Measurements from ENCODE around the gene ATRN. TPM values are rescaled to one million over a fixed set of nuclear protein-coding genes. Genes with fewer than 3 reads are reported as not detected.

The ATRN gene
- total RNA-seq, 6 donors from 2014 or later = 13.6 to 39.5 (median 27.0) TPM

GRCh38 chr20:3621111-3621510 is 150.3 kb downstream of the ATRN start:
- no peak overlapping the region for H3K4me3 ChIP-seq
- peaks cover 0 to 4% (median 1%) of the 10 kb centered on the region in 4 donors for H3K36me3 ChIP-seq
- peaks cover 0 to 5% (median 3%) of the 10 kb centered on the region in 4 donors for H3K4me1 ChIP-seq
- ATAC-seq (ENCODE audit: low FRiP score in 2 of 2) (no peak), DNase-seq (no peak)
- WGBS, 2 donors = 94 to 98% methylated on average over 8 of the region's 8 CpGs
- H3K27me3 ChIP-seq = no peaks in the 10 kb centered on the region
- no peaks in the 10 kb centered on the region for H3K9me3 ChIP-seq
- TF ChIP-seq, protein P1, sequence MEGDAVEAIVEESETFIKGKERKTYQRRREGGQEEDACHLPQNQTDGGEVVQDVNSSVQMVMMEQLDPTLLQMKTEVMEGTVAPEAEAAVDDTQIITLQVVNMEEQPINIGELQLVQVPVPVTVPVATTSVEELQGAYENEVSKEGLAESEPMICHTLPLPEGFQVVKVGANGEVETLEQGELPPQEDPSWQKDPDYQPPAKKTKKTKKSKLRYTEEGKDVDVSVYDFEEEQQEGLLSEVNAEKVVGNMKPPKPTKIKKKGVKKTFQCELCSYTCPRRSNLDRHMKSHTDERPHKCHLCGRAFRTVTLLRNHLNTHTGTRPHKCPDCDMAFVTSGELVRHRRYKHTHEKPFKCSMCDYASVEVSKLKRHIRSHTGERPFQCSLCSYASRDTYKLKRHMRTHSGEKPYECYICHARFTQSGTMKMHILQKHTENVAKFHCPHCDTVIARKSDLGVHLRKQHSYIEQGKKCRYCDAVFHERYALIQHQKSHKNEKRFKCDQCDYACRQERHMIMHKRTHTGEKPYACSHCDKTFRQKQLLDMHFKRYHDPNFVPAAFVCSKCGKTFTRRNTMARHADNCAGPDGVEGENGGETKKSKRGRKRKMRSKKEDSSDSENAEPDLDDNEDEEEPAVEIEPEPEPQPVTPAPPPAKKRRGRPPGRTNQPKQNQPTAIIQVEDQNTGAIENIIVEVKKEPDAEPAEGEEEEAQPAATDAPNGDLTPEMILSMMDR (IDR thresholded peaks at IDR 0.05) = no peak
- TF ChIP-seq EP300 (IDR thresholded peaks at IDR 0.05) (no peak), POLR2A (IDR thresholded peaks at IDR 0.05) (no peak), POLR2AphosphoS5 (IDR thresholded peaks at IDR 0.05) (no peak)
- H3K27ac ChIP-seq = no peak overlapping the region

GRCh38 chr20:3622406-3622805 is 151.6 kb downstream of the ATRN start:
- TF ChIP-seq POLR2AphosphoS5 (IDR thresholded peaks at IDR 0.05) = no peak
- no peak for TF ChIP-seq POLR2A (IDR thresholded peaks at IDR 0.05)
- no peak for TF ChIP-seq EP300 (IDR thresholded peaks at IDR 0.05)
- TF ChIP-seq, protein P1 (IDR thresholded peaks at IDR 0.05) = no peak
- Histone ChIP-seq H3K4me1 (no peaks in the 10 kb centered on the region), H3K4me3 (no peak overlapping the region), H3K27me3 (no peaks in the 10 kb centered on the region), H3K27ac (no peak overlapping the region), H3K9me3 (no peaks in the 10 kb centered on the region), H3K36me3 (peaks cover 0 to 9% (median 4%) of the 10 kb centered on the region in 4 donors)
- ATAC-seq (ENCODE audit: low FRiP score in 2 of 2) = no peak
- WGBS, 2 donors = 87% methylated on average over 4 of the region's 4 CpGs
- DNase-seq = no peak

GRCh38 chr20:3627476-3627875 is 156.7 kb downstream of the ATRN start:
- TF ChIP-seq, protein P1 (IDR thresholded peaks at IDR 0.05) = no peak
- TF ChIP-seq EP300 (IDR thresholded peaks at IDR 0.05) (no peak), POLR2A (IDR thresholded peaks at IDR 0.05) (no peak), POLR2AphosphoS5 (IDR thresholded peaks at IDR 0.05) (no peak)
- H3K4me1 ChIP-seq = no peaks in the 10 kb centered on the region
- DNase-seq = no peak
- H3K9me3 ChIP-seq = no peaks in the 10 kb centered on the region
- H3K27ac ChIP-seq = no peak overlapping the region
- H3K4me3 ChIP-seq = no peak overlapping the region
- peaks cover 0 to 15% (median 6%) of the 10 kb centered on the region in 4 donors for H3K36me3 ChIP-seq
- no peak for ATAC-seq (ENCODE audit: low FRiP score in 2 of 2)
- WGBS, 2 donors = 84 to 85% methylated on average over 2 of the region's 2 CpGs
- no peaks in the 10 kb centered on the region for H3K27me3 ChIP-seq

DNA sequence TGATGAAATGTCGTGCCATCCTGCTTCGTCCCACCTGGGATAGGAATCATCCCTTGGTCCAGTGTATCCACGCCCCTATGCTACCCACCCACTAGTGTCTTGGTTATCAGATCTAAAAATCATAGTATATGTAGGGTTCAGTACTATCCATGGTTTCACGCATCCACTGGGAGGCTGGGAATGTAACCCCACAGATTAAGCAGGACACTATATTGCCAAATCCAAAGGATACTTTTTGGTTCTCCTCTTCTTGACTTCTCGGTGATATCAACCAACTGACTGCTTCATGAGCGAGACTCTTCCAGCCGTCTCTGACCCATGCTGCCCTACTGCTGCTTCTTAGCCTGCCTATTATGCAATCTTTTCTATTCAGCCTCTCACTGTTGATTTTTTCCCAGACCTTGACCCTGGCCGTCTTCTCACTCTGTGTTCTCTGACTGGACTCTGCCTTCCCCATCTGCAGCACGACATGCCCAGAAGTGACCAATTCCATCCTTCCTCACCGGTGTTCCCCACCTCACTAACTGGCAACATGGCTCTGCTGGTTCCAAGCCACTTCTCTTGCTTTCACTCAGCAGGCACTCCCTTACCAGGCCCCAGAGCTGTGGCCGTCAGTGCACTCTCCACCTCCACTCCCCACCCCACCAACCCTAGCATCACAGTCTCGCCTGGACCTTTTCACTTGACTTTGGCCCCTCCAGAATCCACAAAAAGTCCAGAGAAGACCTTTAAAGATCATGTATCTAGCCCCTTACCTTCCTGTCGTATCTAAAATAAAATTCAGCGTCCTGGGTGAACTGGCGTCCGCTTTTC is 157.9 kb downstream of the ATRN start:
- Histone ChIP-seq H3K27me3 (no peaks in the 10 kb centered on the region), H3K27ac (no peak overlapping the region), H3K9me3 (no peaks in the 10 kb centered on the region), H3K4me3 (no peak overlapping the region), H3K36me3 (peaks cover 0 to 15% (median 6%) of the 10 kb centered on the region in 4 donors), H3K4me1 (no peaks in the 10 kb centered on the region)
- 87 to 90% methylated on average over 16 of the region's 16 CpGs for WGBS, 2 donors
- ATAC-seq (ENCODE audit: low FRiP score in 2 of 2) = no peak
- no peak for DNase-seq
- TF ChIP-seq POLR2A (IDR thresholded peaks at IDR 0.05) (no peak), EP300 (IDR thresholded peaks at IDR 0.05) (no peak), POLR2AphosphoS5 (IDR thresholded peaks at IDR 0.05) (no peak)
- TF ChIP-seq, protein P1 (IDR thresholded peaks at IDR 0.05) = no peak
